Measurements from ENCODE around the gene GPR89A.

Gene GPR89A

GRCh38 chr1:145719230-145720079 lies 111.7 kb downstream of the GPR89A start, which contains the start of gene CD160:
CD160 (plus strand) TSS chr1:145719499; CDS start chr1:145728328, 8,829 bp downstream.
- DNase-seq, result no peak
